Right cardiac atrium (tissue), 5 donors: ENCODE results near the gene TNS3. TPM values are rescaled to one million over a fixed set of nuclear protein-coding genes. Genes with fewer than 3 reads are reported as not detected.
"Not testable (repeated sequence)": the region's sequence is repeated elsewhere in the genome, so short reads cannot be mapped to it uniquely, and the experiment has no call there.

Source experiments
- ATAC-seq, 2 donors: fragments of 200-7000 bp; cut with Tn5 transposase; one replicate each; pipeline versions ENCODE4 v1.8.0 to v1.9.1; 2020; ENCODE audit warnings: moderate library complexity in 2 of 2, mild to moderate bottlenecking in 1 of 2
- DNase-seq, 3 donors: peaks; one replicate each; pipeline ENCODE4 v3.0.0-alpha.2; 2020
- H3K27ac ChIP-seq: one replicate; pipeline ENCODE4 v1.5.1; 2013; ENCODE audit warnings: mild to moderate bottlenecking, low read length, control low read depth, moderate library complexity
- H3K27me3 ChIP-seq: one replicate; pipeline ENCODE4 v1.6.1; 2013; ENCODE audit not compliant: control insufficient read depth, insufficient read depth
- H3K4me1 ChIP-seq: one replicate; pipeline ENCODE4 v1.6.1; 2013; ENCODE audit warnings: low read length; ENCODE audit not compliant: control insufficient read depth, insufficient read depth
- H3K4me3 ChIP-seq: one replicate; pipeline ENCODE4 v1.5.1; 2013; ENCODE audit warnings: low read length, control low read depth
- H3K9me3 ChIP-seq: one replicate; pipeline ENCODE4 v1.6.1; 2013; ENCODE audit warnings: low read length; ENCODE audit not compliant: control insufficient read depth
- WGBS: extraction: QIAGEN DNeasy Blood & Tissue Kit; methylation state at CpG from one replicate; pipeline ENCODE4 v1.1.7; 2013; 5-methylcytosine and 5-hydroxymethylcytosine counted together
- intact Hi-C, 4 donors: fragments of 100-400 bp; cut with DNase I; formaldehyde crosslinking; loops; one replicate each; pipeline versions ENCODE4 v1.11.0 to v1.14.0; 2022 to 2023
- polyA plus RNA-seq: library from polyadenylated mRNA; stranded (reverse); fragments of 200-250 nt; gene quantifications from one replicate; pipeline ENCODE4 v1.2.3, GENCODE V29; 2013
- total RNA-seq, 4 donors: library from RNA; stranded (reverse); fragmentation: NEBNext Ultra II Directional; extraction: Animal tissue kit (Norgen Biotek cat#: 25700); gene quantifications; one replicate each; pipeline ENCODE4 v1.2.1, GENCODE V29; 2021
- donor health status: healthy with polysubstance abuse.
- donor health status: DM: no; HTN: yes; CAD: no.
- donor health status: DM: no; HTN: no; CAD: no.
- donor health status: DM: no; HTN: yes; CAD: no; lungs with severe emphysema.
- donor health status: DM: yes; HTN: yes; CAD: no.

The TNS3 gene
- total and polyA plus RNA-seq, 5 donors = 19.7 to 48.3 (median 40.4) TPM

DNA sequence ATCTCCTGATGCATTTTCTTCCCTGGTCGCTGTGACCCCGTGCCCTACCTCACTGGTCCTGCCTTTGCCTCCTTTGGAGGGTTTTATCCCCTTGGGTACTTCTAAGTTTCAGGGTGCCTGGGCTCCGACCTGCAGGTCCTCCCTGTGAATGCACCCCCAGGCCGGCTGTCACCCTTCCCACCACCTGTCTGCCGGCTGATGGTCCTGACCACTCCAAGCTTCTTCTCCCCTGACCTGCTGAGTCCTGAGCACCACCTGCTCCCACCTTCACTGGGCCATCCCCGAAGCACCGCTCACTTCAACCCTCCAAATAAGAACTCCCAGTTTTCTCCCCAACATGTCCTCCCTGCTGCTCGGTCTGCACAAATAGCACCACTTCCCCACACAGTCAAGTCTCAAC lies 33.4 kb downstream of the TNS3 start:
- WGBS = 97% methylated on average over 8 of the region's 8 CpGs
- no peak for ATAC-seq
- no peaks in the 10 kb centered on the region for H3K9me3 ChIP-seq
- no peak overlapping the region for H3K27ac ChIP-seq
- H3K4me1 ChIP-seq = peaks cover 3% of the 10 kb centered on the region
- no peak overlapping the region for H3K4me3 ChIP-seq
- no peak for DNase-seq
- intact Hi-C loops = no loop called here
- H3K27me3 ChIP-seq = no peaks in the 10 kb centered on the region

DNA sequence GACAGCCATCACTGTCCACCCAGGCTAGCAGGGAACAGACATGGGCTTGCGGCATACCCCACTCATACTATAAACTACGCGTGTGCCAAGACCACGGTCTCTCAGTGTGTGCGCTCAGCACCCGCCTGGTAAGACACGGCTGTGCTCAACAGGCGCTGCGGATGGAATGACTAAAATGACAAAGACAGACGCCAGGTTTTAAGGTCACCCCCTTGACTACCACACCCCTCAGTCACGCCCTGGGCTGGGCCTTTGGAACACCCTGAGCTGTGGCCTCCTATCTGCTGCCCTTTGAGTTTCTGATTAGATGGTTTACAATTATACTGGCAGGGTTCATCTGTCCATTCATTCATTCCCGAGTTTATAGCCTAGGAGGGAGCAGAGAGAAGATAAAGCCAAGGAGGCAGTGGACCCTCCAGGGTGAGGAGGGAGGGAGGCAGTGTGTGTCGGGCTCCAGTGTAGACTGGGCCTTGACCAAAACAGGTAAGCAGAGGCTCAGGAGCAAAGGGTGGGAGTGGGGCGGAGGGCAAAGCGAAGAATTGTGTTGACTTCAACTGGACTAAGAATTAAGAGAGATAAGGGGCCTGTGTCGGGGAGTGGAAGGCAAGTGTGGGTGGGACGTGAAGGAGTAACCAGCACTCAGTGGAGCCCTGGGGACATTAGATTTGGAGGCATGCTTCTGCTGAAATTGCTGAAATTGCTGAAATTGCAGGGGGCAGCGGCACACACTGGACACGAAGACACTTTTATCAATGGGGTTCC lies 35.0 kb downstream of the TNS3 start:
- no peak overlapping the region for H3K4me3 ChIP-seq
- intact Hi-C loops = no loop called here
- ATAC-seq (no peak), DNase-seq (no peak)
- H3K27ac ChIP-seq = no peak overlapping the region
- WGBS = 89% methylated on average over 19 of the region's 19 CpGs
- H3K27me3 ChIP-seq = no peaks in the 10 kb centered on the region
- peaks cover 3% of the 10 kb centered on the region for H3K4me1 ChIP-seq
- no peaks in the 10 kb centered on the region for H3K9me3 ChIP-seq

DNA sequence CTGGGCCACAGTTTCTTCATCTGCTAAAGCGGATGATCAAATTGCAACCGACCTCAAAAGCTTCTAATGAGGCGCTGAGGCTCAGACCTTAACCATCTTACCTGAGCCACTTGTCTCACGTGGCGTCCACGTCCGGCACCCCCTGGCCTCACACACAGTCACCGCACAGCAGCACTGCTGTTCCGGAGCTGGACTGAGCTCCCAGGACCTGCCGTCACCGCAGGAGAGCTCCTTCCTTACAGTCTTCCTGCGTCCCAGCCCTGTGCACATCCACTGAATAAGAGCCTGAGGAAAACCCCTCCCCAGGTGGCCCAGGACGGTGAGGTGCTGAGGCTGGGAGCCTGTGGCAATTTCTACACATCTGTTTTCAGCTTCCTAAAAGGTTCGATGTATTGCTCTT lies 35.7 kb downstream of the TNS3 start:
- 93% methylated on average over 14 of the region's 14 CpGs for WGBS
- H3K4me3 ChIP-seq = no peak overlapping the region

DNA sequence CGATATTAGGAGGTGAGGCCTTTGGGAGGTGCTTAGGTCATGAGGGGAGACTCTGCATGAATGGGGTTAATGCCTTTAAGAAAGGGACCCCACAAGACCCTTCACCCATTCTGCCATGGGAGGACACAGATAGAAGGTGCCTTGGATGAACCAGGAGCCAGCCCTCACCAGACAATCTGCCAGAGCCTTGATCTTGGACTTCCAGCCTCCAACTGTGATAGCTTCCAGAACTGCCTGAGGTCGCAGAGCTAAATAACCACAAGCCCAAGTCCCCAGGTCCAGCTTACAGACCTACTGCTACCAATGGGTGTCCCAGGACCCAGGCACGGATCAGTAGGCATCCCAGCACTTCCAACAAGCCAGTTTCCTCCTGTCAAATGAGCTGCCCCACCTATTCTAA lies 37.5 kb downstream of the TNS3 start:
- intact Hi-C loops = no loop called here
- no peak overlapping the region for H3K27ac ChIP-seq
- no peak overlapping the region for H3K4me3 ChIP-seq
- H3K4me1 ChIP-seq = no peaks in the 10 kb centered on the region
- H3K9me3 ChIP-seq = no peaks in the 10 kb centered on the region
- 96% methylated on average over 3 of the region's 3 CpGs for WGBS
- DNase-seq (no peak), ATAC-seq (no peak)
- H3K27me3 ChIP-seq = no peaks in the 10 kb centered on the region

More for the DNA sequence above, 35.7 kb downstream of the TNS3 start:
- ATAC-seq (no peak), DNase-seq (no peak)
- no peak overlapping the region for H3K27ac ChIP-seq
- H3K27me3 ChIP-seq = no peaks in the 10 kb centered on the region
- no peaks in the 10 kb centered on the region for H3K9me3 ChIP-seq
- intact Hi-C loops = no loop called here
- H3K4me1 ChIP-seq = no peaks in the 10 kb centered on the region

DNA sequence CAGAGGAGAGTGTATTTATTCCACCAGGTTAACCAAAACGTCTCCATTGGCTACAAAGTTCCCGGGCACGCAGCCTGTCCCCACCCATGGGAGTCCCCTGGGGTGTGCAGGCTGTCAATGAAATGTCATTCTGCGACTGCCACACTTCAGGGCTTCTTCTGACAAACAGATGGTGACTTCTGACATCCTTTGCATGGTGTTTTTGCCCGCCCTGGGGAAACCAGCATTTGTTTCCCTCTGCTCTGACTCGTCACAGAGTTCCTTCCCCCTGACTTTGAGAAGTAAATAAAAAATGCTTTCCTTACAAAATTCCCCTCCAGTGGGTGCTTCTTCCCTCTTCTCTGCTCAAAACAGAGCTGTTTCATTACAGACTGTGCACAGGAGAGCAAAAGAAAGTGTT lies 38.2 kb downstream of the TNS3 start:
- H3K27me3 ChIP-seq = no peaks in the 10 kb centered on the region
- no peak for ATAC-seq
- intact Hi-C loops = no loop called here
- no peaks in the 10 kb centered on the region for H3K9me3 ChIP-seq
- 70% methylated on average over 6 of the region's 6 CpGs for WGBS
- H3K4me3 ChIP-seq = no peak overlapping the region
- no peaks in the 10 kb centered on the region for H3K4me1 ChIP-seq
- H3K27ac ChIP-seq = no peak overlapping the region
- no peak for DNase-seq

DNA sequence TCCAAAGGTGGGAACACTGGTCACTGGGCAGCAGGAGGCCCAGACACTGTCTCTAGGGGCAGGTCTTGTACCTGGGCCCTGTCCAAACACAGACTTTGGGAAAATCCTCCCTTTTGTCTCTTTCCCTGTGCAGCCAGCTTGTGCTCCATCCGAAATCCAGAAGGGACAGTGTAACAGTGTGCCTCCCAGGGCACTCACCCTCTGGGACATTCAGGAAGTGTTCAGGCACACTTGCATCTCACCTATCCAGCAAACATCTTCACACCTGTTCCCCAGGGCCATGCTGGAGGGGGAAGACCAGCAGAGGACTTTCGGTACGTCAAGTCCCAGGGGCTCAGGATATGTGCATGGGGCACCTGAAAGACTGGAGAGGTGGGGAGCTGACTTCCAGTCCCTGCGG lies 38.9 kb downstream of the TNS3 start:
- H3K27me3 ChIP-seq = no peaks in the 10 kb centered on the region
- H3K4me1 ChIP-seq = no peaks in the 10 kb centered on the region
- H3K9me3 ChIP-seq = no peaks in the 10 kb centered on the region
- H3K27ac ChIP-seq = no peak overlapping the region
- intact Hi-C loops = no loop called here
- ATAC-seq = no peak
- no peak for DNase-seq
- 95% methylated on average over 4 of the region's 4 CpGs for WGBS
- H3K4me3 ChIP-seq = no peak overlapping the region

DNA sequence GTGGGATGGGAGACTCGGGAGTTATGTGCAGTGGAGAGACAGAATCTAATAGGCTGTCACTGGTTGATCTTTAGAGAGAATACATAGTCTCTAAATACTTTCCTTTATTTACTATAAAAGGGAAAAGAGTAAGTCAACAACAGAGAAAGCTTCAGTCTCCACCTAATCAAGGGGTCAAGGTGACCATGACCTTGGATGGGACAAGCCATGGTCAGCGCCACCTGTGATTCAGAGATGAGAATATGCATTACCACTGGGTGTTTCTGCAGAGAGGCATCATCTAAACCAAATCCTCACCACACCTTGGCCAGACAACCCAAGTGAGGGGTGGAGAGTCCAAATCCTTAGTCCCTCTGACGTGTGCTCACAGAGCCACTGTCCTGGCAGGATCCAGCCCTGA lies 39.9 kb downstream of the TNS3 start:
- Histone ChIP-seq H3K27ac (no peak overlapping the region), H3K9me3 (no peaks in the 10 kb centered on the region), H3K4me3 (no peak overlapping the region), H3K4me1 (no peaks in the 10 kb centered on the region), H3K27me3 (no peaks in the 10 kb centered on the region)
- intact Hi-C loops = no loop called here
- ATAC-seq (no peak), DNase-seq (no peak)
- WGBS = 98% methylated on average over 3 of the region's 3 CpGs

DNA sequence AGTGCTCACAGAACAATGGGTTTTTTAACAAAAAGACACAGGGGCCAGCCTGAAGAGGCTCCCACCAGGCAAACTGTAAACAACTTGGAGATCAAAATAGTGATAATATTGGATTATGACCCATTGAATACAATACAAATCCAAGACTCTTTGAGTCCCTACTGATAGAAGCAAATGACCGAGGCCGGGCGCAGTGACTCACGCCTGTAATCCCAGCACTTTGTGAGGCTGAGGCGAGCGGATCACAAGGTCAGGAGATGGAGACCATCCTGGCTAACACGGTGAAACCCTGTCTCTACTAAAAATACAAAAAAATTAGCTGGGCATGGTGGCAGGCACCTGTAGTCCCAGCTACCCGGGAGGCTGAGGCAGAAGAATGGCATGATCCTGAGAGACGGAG lies 40.4 kb downstream of the TNS3 start:
- intact Hi-C loops, H3K9me3 ChIP-seq, H3K4me3 ChIP-seq, H3K27ac ChIP-seq, H3K27me3 ChIP-seq, DNase-seq, H3K4me1 ChIP-seq, ATAC-seq: not testable (repeated sequence)
- 96% methylated on average over 9 of the region's 9 CpGs for WGBS

DNA sequence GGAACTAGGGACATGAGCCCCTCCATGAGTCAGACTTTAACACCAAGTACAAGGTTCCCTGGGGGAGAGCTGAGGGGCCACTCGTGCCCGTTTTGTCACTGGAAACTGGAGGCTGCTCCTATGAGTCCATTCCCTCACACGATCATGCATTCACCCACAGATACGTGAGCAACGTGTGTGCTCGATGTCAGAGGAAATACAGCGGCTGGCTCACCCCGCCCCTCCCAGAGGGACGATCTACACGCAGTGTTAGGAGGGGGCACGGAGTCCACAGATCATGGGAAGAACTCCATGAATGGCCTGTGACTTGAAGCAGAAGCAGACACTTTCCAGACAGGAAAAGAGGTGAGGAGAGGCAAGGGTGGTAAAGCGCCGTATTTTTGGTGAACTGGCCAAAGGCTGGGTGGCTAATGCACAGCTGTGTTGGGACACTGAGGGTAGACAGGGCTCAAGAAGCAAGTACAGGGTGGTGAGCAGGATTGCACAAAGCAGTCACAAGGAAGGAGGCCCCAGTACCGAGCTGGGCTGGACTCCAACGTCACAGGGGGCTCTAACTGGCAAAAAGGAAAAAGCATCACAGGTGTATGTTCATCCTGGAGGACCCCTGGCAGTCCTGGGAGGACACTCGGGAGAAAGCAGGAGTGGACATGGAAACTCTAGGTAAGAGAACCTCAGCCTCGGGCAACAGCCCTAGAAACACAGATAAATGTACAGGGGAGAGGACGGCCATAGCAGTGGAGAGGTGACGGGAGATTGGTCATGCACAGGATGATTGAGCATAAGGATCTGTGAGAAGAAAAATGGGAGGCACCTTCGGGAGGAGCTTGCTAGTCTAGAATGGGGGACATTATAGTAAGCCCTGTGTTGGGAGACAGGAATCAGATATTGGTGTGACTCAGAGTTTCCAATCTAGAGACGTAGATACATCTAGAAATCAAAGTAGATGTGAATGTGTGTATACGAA lies 41.2 kb downstream of the TNS3 start:
- WGBS = 77% methylated on average over 22 of the region's 22 CpGs
- Histone ChIP-seq H3K9me3 (no peaks in the 10 kb centered on the region), H3K4me3 (no peak overlapping the region), H3K4me1 (no peaks in the 10 kb centered on the region), H3K27me3 (no peaks in the 10 kb centered on the region), H3K27ac (no peak overlapping the region)
- no peak for DNase-seq
- ATAC-seq = no peak
- intact Hi-C loops = no loop called here

DNA sequence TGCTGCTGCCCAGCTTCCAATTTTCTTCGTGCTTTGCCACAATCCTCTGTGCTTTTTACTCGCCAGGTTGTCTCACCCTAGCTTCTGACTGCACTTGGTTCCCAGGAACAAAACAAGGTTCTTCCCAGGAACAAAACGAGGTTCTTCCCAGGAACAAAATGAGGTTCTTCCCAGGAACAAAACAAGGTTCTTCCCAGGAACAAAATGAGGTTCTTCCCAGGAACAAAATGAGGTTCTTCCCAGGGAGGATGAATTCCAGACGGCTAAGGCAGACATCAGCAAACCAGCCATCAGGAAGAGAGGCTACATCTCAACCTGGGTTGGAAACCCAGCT lies 41.9 kb downstream of the TNS3 start:
- intact Hi-C loops = no loop called here
- no peak overlapping the region for H3K27ac ChIP-seq
- H3K4me1 ChIP-seq = no peaks in the 10 kb centered on the region
- H3K27me3 ChIP-seq = no peaks in the 10 kb centered on the region
- no peak overlapping the region for H3K4me3 ChIP-seq
- no peak for ATAC-seq
- WGBS = 92% methylated on average over 4 of the region's 4 CpGs
- no peaks in the 10 kb centered on the region for H3K9me3 ChIP-seq
- no peak for DNase-seq

DNA sequence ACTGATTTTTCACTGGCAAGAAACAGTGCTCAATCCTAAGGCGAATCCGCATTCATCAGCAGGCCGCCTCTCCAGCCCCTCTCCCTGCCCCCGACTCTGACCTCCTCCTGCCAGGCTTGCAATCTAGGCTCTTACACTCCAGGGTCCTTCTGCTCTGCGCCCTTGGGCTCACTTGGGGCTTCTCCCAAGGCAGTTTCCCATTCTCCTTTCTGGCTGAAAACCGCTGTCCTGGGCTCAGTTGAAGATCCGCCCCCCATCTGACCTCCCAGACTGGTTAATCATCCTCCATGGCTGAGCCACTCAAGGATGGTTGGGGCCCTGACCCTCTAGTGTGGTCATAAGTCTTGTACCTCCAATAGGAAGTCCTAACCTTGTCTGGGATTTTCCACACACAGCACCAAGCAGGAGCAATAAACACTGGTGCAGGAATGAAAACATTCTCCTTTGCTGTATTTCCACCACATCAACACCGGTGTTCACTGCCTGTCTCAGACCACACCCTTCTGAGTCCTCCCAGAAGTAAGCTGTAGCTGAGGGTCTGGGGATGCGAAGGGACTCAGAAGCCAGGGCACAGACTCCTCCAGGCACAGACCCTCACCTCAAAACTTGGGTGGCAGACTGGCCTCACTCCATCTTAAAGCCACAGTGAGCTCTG lies 42.4 kb downstream of the TNS3 start:
- no peak for DNase-seq
- whole genome bisulfite sequencing = 94% methylated on average over 9 of the region's 9 CpGs
- Histone ChIP-seq H3K27ac (no peak overlapping the region), H3K27me3 (no peaks in the 10 kb centered on the region), H3K9me3 (no peaks in the 10 kb centered on the region), H3K4me3 (no peak overlapping the region), H3K4me1 (no peaks in the 10 kb centered on the region)
- no peak for ATAC-seq
- intact Hi-C loops = no loop called here
